Panc1 (cell line): Measurements from ENCODE around the gene MAN2A2.

ENCODE experiments used
- CTCF ChIP-seq: fragments of 450-650 bp; IDR thresholded peaks from 2 replicates; pipeline ENCODE4 v1.5.1; 2017; ENCODE audit warnings: mild to moderate bottlenecking
- POLR2AphosphoS5 ChIP-seq: IDR thresholded peaks from 2 replicates; pipeline ENCODE4 v1.6.1; 2012; ENCODE audit warnings: mild to moderate bottlenecking, low read depth, low read length, moderate library complexity
- SIN3A ChIP-seq: IDR thresholded peaks from 2 replicates; pipeline ENCODE4 v1.6.1; 2012; ENCODE audit warnings: low read depth, mild to moderate bottlenecking, low read length, moderate library complexity, borderline replicate concordance; ENCODE audit not compliant: insufficient read depth
- TCF7L2 ChIP-seq: IDR thresholded peaks from 2 replicates; pipeline ENCODE4 v1.6.1; 2011; ENCODE audit warnings: mild to moderate bottlenecking, low read depth, low read length, inconsistent platforms
- TF ChIP-seq, protein P1 (sequence below), 2 experiments: IDR thresholded peaks; 2 replicates each; pipeline ENCODE4 v1.6.1; 2011 to 2012; ENCODE audit warnings: low read depth in 2 of 2, control low read depth in 1 of 2, low read length in 1 of 2, mild to moderate bottlenecking in 1 of 2, moderate library complexity in 1 of 2; ENCODE audit not compliant: insufficient read depth in 1 of 2

GRCh38 chr15:90957791-90958190, 54.7 kb downstream of the MAN2A2 start:
- TF ChIP-seq CTCF (no peak), TCF7L2 (no peak), POLR2AphosphoS5 (no peak), SIN3A (no peak)
- TF ChIP-seq, protein P1, sequence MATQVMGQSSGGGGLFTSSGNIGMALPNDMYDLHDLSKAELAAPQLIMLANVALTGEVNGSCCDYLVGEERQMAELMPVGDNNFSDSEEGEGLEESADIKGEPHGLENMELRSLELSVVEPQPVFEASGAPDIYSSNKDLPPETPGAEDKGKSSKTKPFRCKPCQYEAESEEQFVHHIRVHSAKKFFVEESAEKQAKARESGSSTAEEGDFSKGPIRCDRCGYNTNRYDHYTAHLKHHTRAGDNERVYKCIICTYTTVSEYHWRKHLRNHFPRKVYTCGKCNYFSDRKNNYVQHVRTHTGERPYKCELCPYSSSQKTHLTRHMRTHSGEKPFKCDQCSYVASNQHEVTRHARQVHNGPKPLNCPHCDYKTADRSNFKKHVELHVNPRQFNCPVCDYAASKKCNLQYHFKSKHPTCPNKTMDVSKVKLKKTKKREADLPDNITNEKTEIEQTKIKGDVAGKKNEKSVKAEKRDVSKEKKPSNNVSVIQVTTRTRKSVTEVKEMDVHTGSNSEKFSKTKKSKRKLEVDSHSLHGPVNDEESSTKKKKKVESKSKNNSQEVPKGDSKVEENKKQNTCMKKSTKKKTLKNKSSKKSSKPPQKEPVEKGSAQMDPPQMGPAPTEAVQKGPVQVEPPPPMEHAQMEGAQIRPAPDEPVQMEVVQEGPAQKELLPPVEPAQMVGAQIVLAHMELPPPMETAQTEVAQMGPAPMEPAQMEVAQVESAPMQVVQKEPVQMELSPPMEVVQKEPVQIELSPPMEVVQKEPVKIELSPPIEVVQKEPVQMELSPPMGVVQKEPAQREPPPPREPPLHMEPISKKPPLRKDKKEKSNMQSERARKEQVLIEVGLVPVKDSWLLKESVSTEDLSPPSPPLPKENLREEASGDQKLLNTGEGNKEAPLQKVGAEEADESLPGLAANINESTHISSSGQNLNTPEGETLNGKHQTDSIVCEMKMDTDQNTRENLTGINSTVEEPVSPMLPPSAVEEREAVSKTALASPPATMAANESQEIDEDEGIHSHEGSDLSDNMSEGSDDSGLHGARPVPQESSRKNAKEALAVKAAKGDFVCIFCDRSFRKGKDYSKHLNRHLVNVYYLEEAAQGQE (IDR thresholded peaks at IDR 0.05; ENCODE audit: insufficient read depth in 1 of 2, low read depth in 2 of 2, low read length in 1 of 2): no peak
